HG03060 (cell line): ENCODE measurements around the gene CNPY1.

ENCODE experiments used
- ATAC-seq: cut with Tn5 transposase; IDR thresholded peaks from one replicate; pipeline ENCODE4 v1.9.1; 2021; ENCODE audit warnings: low read depth, moderate number of reproducible peaks; ENCODE audit not compliant: unreplicated experiment

Gene CNPY1

GRCh38 chr7:155469311-155470185 lies 76.8 kb downstream of the CNPY1 start:
- ATAC-seq, result no peak

GRCh38 chr7:155468785-155469148 lies 77.6 kb downstream of the CNPY1 start:
- ATAC-seq, result no peak

- ATAC-seq, result no peak
These were observed 78.2 kb downstream of the CNPY1 start for GRCh38 chr7:155467846-155468784.

GRCh38 chr7:155466814-155467733 lies 79.3 kb downstream of the CNPY1 start:
- no peak for ATAC-seq

- no peak for ATAC-seq
These were observed 80.1 kb downstream of the CNPY1 start for GRCh38 chr7:155466142-155466813.

GRCh38 chr7:155465761-155466141 lies 80.6 kb downstream of the CNPY1 start:
- no peak for ATAC-seq

- no peak for ATAC-seq
These were observed 81.2 kb downstream of the CNPY1 start for GRCh38 chr7:155464948-155465739.

GRCh38 chr7:155464183-155464582 lies 82.2 kb downstream of the CNPY1 start:
- ATAC-seq, result no peak

- no peak for ATAC-seq
These were observed 83.1 kb downstream of the CNPY1 start for GRCh38 chr7:155463114-155463811.

- ATAC-seq, result no peak
These were observed 84.1 kb downstream of the CNPY1 start for GRCh38 chr7:155462163-155462735.

GRCh38 chr7:155461631-155462030 lies 84.7 kb downstream of the CNPY1 start:
- ATAC-seq, result no peak

- no peak for ATAC-seq
These were observed 85.3 kb downstream of the CNPY1 start for GRCh38 chr7:155460926-155461613.

- ATAC-seq, result no peak
These were observed 86.5 kb downstream of the CNPY1 start for GRCh38 chr7:155459700-155460461.

- no peak for ATAC-seq
These were observed 87.3 kb downstream of the CNPY1 start for GRCh38 chr7:155458878-155459699.

- ATAC-seq, result no peak
These were observed 88.1 kb downstream of the CNPY1 start, which contains the start of gene EN2 for GRCh38 chr7:155458111-155458877. Gene EN2, plus strand, starts transcription at chr7:155458129. Its CDS starts 249 bp downstream, at chr7:155458378.
